ENCODE measurements around the gene SLC25A11.
"Not testable (repeated sequence)": the region's sequence is repeated elsewhere in the genome, so short reads cannot be mapped to it uniquely, and the experiment has no call there.

Gene SLC25A11

GRCh38 chr17:4944163-4944553 is 4.3 kb upstream of the SLC25A11 start:
- DNase-seq, result no peak

GRCh38 chr17:4942760-4943508 is 3.1 kb upstream of the SLC25A11 start:
- DNase-seq, result no peak

GRCh38 chr17:4941319-4941610 is 1.4 kb upstream of the SLC25A11 start:
- no peak for DNase-seq

GRCh38 chr17:4940555-4941318 is 891 bp upstream of the SLC25A11 start:
- no peak for DNase-seq

- DNase-seq, result no peak
Observed at GRCh38 chr17:4939546-4939795, 375 bp downstream of the SLC25A11 start.

- no peak for DNase-seq
Observed at GRCh38 chr17:4938688-4939545, 929 bp downstream of the SLC25A11 start.

GRCh38 chr17:4938069-4938491 is 1.8 kb downstream of the SLC25A11 start:
- DNase-seq, result no peak

GRCh38 chr17:4937553-4937952 is 2.3 kb downstream of the SLC25A11 start:
- DNase-seq, result no peak

GRCh38 chr17:4936436-4936835 is 3.4 kb downstream of the SLC25A11 start:
- no peak for DNase-seq

- DNase-seq, result no peak
Observed at GRCh38 chr17:4935650-4936049, 4.2 kb downstream of the SLC25A11 start.

- DNase-seq, result no peak
Observed at GRCh38 chr17:4934173-4934979, 5.5 kb downstream of the SLC25A11 start.

GRCh38 chr17:4933646-4934045 is 6.2 kb downstream of the SLC25A11 start:
- no peak for DNase-seq

GRCh38 chr17:4932756-4933155 is 7.1 kb downstream of the SLC25A11 start:
- DNase-seq, result no peak

GRCh38 chr17:4931963-4932362 is 7.9 kb downstream of the SLC25A11 start, which contains the start of gene GP1BA:
Gene GP1BA (plus strand): TSS chr17:4932277. CDS start chr17:4932605, 328 bp downstream.
- DNase-seq, result no peak

GRCh38 chr17:4928881-4929280 is 11.0 kb downstream of the SLC25A11 start:
- no peak for DNase-seq

- not testable (repeated sequence) for DNase-seq
Observed at GRCh38 chr17:4926577-4927335, 13.1 kb downstream of the SLC25A11 start.

- no peak for DNase-seq
Observed at GRCh38 chr17:4921320-4921719, 18.5 kb downstream of the SLC25A11 start.

- DNase-seq, result no peak
Observed at GRCh38 chr17:4920351-4921048, 19.3 kb downstream of the SLC25A11 start.

GRCh38 chr17:4919511-4920047 is 20.3 kb downstream of the SLC25A11 start:
- DNase-seq, result no peak

GRCh38 chr17:4914551-4914950 is 25.3 kb downstream of the SLC25A11 start:
- not testable (repeated sequence) for DNase-seq

- no peak for DNase-seq
Observed at GRCh38 chr17:4913994-4914393, 25.9 kb downstream of the SLC25A11 start.

Data from NCI-H2081 treated with DMSO at 0.1 percent for 48 hours (cell line).